Epithelial cell of esophagus (primary cell): ENCODE measurements around the gene SPINDOC.

Experiments
- DNase-seq: peaks from one replicate; pipeline ENCODE4 v3.0.0; 2010; ENCODE audit warnings: low read depth
- H3K4me3 ChIP-seq: 2 replicates; pipeline ENCODE4 v1.5.1; 2011; ENCODE audit warnings: mild to moderate bottlenecking, low read length, control low read depth
- TF ChIP-seq, protein P1 (sequence below): IDR thresholded peaks from 2 replicates; pipeline ENCODE4 v1.5.1; 2011; ENCODE audit warnings: low read depth, mild to moderate bottlenecking, low read length, control low read depth, inconsistent platforms; ENCODE audit not compliant: insufficient read depth; ENCODE audit errors: missing control alignments

The SPINDOC gene

DNA sequence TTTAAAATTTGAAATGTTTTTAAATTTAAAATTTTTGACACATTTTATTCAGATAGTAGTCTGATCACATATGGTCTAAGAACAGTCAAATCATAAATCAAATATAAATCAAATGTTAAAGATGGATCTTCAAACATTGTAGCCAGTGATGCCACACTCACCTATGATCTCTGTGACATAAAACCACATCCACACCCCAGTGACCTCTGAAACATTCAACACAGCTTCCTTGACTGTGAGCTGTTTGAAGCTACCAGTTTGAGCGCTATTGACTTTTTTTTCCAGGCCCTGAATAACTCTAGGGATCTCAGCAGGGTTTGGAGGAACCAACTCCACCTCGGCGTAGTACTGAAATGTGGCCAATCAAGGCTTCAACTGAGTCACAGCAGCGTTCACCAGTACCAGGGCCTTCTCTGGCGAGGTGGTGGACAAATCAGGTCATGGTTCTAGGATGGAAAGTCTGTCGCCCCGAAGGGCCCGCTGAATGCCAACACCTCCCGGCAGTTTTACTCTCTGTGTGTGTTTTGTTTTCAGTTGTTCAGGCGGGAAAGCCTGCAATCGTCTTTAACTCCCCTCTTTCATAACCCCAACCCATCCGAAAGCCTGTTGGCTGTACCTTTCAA lies 21.4 kb downstream of the SPINDOC start:
- H3K4me3 ChIP-seq = no peak overlapping the region
- DNase-seq = no peak
- TF ChIP-seq, protein P1, sequence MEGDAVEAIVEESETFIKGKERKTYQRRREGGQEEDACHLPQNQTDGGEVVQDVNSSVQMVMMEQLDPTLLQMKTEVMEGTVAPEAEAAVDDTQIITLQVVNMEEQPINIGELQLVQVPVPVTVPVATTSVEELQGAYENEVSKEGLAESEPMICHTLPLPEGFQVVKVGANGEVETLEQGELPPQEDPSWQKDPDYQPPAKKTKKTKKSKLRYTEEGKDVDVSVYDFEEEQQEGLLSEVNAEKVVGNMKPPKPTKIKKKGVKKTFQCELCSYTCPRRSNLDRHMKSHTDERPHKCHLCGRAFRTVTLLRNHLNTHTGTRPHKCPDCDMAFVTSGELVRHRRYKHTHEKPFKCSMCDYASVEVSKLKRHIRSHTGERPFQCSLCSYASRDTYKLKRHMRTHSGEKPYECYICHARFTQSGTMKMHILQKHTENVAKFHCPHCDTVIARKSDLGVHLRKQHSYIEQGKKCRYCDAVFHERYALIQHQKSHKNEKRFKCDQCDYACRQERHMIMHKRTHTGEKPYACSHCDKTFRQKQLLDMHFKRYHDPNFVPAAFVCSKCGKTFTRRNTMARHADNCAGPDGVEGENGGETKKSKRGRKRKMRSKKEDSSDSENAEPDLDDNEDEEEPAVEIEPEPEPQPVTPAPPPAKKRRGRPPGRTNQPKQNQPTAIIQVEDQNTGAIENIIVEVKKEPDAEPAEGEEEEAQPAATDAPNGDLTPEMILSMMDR = no peak

DNA sequence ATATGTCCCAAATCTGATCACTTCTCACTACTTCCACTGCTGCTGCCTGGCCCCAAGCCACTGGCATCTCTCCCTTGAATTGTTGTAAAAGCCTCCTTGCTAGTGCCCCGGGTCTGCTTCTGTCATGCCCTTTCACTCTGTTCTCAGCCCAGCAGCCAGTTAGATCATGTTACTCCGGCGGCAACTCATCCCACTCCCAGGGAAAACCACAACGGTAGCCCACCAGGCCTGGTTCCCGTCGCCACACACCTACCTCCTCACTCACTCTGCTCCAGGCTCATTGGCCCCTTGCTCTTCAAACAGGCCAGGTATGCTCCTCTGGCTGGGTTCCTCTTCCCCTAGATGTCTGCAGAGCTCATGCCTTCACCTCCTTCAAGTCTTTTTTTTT lies 21.9 kb downstream of the SPINDOC start:
- DNase-seq = no peak
- H3K4me3 ChIP-seq = no peak overlapping the region
- TF ChIP-seq, protein P1 = no peak

DNA sequence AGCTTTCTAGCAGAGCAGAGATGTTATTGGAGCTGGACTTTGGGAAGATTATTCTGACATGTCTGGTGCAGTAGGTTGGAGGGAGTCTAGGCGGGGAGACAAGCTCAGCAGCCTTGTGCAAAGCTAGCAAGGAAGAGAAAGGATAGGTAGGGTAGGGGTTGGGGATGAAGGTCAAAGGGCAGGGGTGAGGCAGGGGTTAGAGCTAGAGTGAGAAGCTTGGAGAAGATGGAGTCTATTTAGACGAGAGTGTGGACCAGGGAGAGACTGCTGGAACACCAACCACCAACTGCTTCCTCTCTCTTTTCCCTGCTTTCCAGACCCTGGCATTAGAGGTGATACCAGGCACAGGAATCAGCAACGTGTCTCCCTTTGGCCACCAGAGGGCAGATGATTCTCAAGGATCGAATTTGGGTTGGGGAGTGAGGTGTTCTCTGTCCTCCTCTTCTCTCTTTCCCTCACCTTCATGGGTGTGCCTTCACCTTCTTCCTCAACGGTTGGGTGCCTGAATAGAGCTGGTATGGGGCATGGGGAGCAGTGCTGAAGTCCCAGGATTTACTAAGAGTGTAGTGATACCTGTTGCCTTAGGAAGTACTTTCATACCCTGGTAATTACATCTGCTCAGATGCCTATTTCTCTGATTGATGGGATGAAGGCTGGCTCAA lies 23.9 kb downstream of the SPINDOC start:
- peak; percentile 81 for DNase-seq
- TF ChIP-seq, protein P1 = peak; percentile 91
- no peak overlapping the region for H3K4me3 ChIP-seq

DNA sequence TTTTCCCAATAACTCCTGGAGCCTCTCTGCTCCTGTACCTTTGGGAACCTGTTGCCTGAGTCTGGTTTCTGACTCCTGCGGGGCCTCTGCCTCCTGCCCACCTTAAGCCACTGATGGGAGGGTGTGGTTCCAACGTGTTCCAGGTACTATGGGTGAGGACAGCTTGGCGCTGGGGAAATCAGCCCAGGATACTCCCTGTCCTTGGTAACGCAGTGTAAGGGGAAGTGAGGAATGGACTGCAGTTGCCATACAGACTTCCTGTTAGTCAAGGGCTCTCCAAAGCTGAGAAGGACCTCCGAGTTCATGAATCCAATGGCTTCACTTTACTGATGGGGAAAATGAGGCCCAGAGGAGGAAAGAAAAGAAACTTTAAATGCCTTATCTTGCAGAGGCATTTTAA lies 24.5 kb downstream of the SPINDOC start:
- no peak for DNase-seq
- TF ChIP-seq, protein P1 = no peak
- H3K4me3 ChIP-seq = no peak overlapping the region

DNA sequence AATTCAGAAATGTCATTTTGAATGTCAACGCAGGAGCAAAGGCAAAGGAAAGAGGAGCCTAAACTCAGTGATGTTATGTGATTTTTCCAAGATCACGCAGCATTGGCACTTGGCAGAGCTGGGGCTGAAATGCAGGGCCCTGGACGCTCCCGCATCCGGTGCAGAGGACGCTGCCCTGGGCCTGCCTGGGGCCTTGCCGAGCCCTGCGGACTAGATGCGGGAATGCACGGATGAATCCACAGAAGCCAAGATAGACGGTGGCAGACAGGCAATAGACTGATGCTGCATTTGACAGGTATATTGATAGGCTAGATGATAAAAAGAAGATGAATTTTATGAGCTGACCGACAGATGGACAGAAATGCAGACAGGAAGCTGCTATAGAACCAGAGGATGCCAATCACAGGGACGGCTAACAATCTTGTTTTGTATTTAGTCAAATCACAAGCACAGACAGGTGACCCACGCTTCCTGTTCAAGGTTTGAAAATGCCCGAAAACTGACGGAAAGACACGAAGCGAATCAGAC lies 25.0 kb downstream of the SPINDOC start:
- H3K4me3 ChIP-seq = peak overlapping the region; percentile 4
- no peak for DNase-seq
- TF ChIP-seq, protein P1 = no peak

DNA sequence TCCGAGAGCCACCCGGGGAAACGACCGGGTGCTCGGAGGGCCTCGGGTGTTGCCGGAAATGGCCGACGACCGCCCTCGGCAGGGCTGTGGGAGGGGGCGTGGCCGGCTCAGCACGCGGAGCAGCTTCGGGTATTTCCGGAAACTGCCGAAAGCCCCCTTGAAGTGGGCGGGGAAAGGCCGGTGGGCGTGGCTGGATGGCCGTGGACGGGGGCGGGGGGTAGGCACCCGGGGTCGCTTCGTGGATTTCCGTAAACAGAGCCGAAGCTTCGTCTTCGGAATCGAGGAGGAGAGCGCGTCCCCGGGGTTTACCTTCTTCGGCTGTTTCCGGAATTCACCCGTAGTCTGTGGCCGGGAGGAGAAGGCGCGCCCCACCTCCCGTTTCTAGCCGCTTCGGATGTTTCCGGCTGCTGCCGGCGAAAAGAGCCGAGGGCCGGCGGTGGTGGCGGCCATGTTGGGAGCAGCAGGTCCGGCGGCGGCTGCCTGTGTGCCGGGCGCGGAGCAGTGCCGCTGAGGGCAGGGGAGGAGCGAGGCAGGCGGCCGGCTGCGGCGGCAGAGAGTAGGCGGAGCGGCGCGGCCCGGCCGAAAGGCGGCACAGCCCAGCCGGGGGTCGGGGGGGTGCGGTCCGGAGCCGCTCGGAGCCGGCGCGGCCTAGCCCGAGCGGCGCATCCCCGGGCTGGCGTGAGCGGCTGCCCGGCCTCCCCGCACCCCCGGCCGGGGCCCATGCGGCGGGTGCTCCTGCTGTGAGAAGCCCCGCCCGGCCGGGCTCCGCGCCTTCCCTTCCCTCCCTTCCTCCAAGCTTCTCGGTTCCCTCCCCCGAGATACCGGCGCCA lies 25.6 kb downstream of the SPINDOC start, which contains the start of gene MARK2:
Gene MARK2 (plus strand): TSS at position 433 of the 830 bp plus-strand sequence. CDS start 397 bp downstream, at position 830.
- peak; percentile 98 for DNase-seq
- H3K4me3 ChIP-seq = peak within 1 kb of the TSS; percentile 96
- TF ChIP-seq, protein P1 = no peak
